HepG2 (cell line): ENCODE measurements around the gene DLX3. TPM values are rescaled to one million over a fixed set of nuclear protein-coding genes. Genes with fewer than 3 reads are reported as not detected.

ENCODE experiments used
- ATAC-seq: fragments of 200-7000 bp; cut with Tn5 transposase; 3 replicates; pipeline ENCODE4 v1.9.1; 2020; ENCODE audit warnings: mild to moderate bottlenecking, moderate library complexity
- BruUV-seq: library from RNA; stranded (reverse); fragments of 400-500 nt; replicated peaks from 2 replicates; lab custom pipeline; 2021; lab: Mats Ljungman, UMichigan
- CTCF ChIA-PET: fragments of 300-600 bp; formaldehyde crosslinking; extraction: SDS; loops from one replicate; lab custom pipeline; 2021; ENCODE audit warnings: low total read pairs, inconsistent platforms, low intra/inter-chr PET ratio; lab: Yijun Ruan, JAX
- POLR2A ChIA-PET: fragments of 350-600 bp; sonication (Branson Sonifier 250); formaldehyde crosslinking; loops from one replicate; lab custom pipeline; 2020; ENCODE audit warnings: antibody characterized with exemption, inconsistent platforms; lab: Yijun Ruan, JAX
- DNase-seq: peaks from one replicate; pipeline ENCODE4 v3.0.0-alpha.2; 2015; ENCODE audit warnings: low spot score
- FAIRE-seq: peaks from 3 replicates; lab custom pipeline; 2011; peaks lifted over from hg19 to GRCh38; lab: Jason Lieb, UNC
- H2AFZ ChIP-seq: one replicate; pipeline ENCODE4 v1.6.1; 2011; ENCODE audit warnings: low read length, inconsistent platforms
- H3K27ac ChIP-seq: fragments of 300-600 bp; 3 replicates; pipeline ENCODE4 v1.8.0; 2011; ENCODE audit warnings: mixed run types, mild to moderate bottlenecking, mixed read lengths, low read length, inconsistent platforms; ENCODE audit not compliant: insufficient read depth; ENCODE audit errors: extremely low read length
- H3K27me3 ChIP-seq, 2 experiments: fragments of 200-600 bp in 1 of 2; 2 replicates in 1 of 2; 3 replicates in 1 of 2; pipeline versions ENCODE4 v1.6.0 to v1.8.0; 2011; ENCODE audit warnings: low read length in 2 of 2, mild to moderate bottlenecking in 2 of 2, moderate library complexity in 2 of 2, inconsistent platforms in 1 of 2; ENCODE audit not compliant: insufficient read depth in 2 of 2, control insufficient read depth in 1 of 2
- H3K36me3 ChIP-seq, 2 experiments: fragments of 200-600 bp in 1 of 2; replicated peaks in 1 of 2; 2 replicates in 1 of 2; 3 replicates in 1 of 2; pipeline versions ENCODE4 v1.5.1 to v1.8.0; 2011; ENCODE audit warnings: low read length in 2 of 2, inconsistent platforms in 1 of 2; ENCODE audit not compliant: insufficient read depth in 2 of 2, control insufficient read depth in 1 of 2
- H3K4me1 ChIP-seq: 2 replicates; pipeline ENCODE4 v1.5.1; 2012; ENCODE audit warnings: low read length, inconsistent platforms; ENCODE audit not compliant: insufficient read depth
- H3K4me2 ChIP-seq: 2 replicates; pipeline ENCODE4 v1.6.0; 2011; ENCODE audit warnings: low read depth, low read length, inconsistent platforms
- H3K4me3 ChIP-seq, 3 experiments: fragments of 200-600 bp in 1 of 3; sonication (generic), shearing (Covaris generic) in 1 of 3; replicated peaks in 1 of 3; 2 replicates each; pipeline ENCODE4 v1.5.1; 2011 to 2016; ENCODE audit warnings: low read length in 3 of 3, inconsistent platforms in 2 of 3, low read depth in 2 of 3, mild to moderate bottlenecking in 2 of 3, control low read depth in 1 of 3, mixed read lengths in 1 of 3; ENCODE audit not compliant: insufficient read depth in 1 of 3
- H3K79me2 ChIP-seq: one replicate; pipeline ENCODE4 v1.6.1; 2011; ENCODE audit warnings: low read length, inconsistent platforms; ENCODE audit not compliant: insufficient read depth
- H3K9ac ChIP-seq: 2 replicates; pipeline ENCODE4 v1.6.0; 2011; ENCODE audit warnings: mild to moderate bottlenecking, low read depth, low read length, inconsistent platforms; ENCODE audit not compliant: insufficient read depth
- H3K9me3 ChIP-seq: 2 replicates; pipeline ENCODE4 v1.5.1; 2012; ENCODE audit warnings: mild to moderate bottlenecking, low read length
- H4K20me1 ChIP-seq: 2 replicates; pipeline ENCODE4 v1.6.0; 2011; ENCODE audit warnings: inconsistent platforms, mild to moderate bottlenecking, low read length, moderate library complexity; ENCODE audit not compliant: insufficient read depth
- CSRNP2 ChIP-seq: sonication (generic); formaldehyde crosslinking; conservative IDR thresholded peaks from 2 replicates; pipeline ENCODE4 v1.8.0; 2022; ENCODE audit warnings: low read depth, missing genetic modification reagents
- ELF4 ChIP-seq: sonication (generic); formaldehyde crosslinking; IDR thresholded peaks from 2 replicates; pipeline ENCODE4 v1.5.0; 2020; ENCODE audit warnings: missing genetic modification reagents, mild to moderate bottlenecking, moderate library complexity, borderline replicate concordance
- EP300 ChIP-seq, 3 experiments: sonication (generic) in 1 of 3; formaldehyde crosslinking in 1 of 3; IDR thresholded peaks; 2 replicates each; pipeline versions ENCODE4 v1.5.1 to v1.6.1; 2011 to 2020; ENCODE audit warnings: low read depth in 2 of 3, low read length in 2 of 3, borderline replicate concordance in 1 of 3, improper control_type of control experiment in 1 of 3, mild to moderate bottlenecking in 1 of 3, missing genetic modification reagents in 1 of 3, moderate library complexity in 1 of 3
- ESRRA ChIP-seq: sonication (generic); formaldehyde crosslinking; IDR thresholded peaks from 2 replicates; pipeline ENCODE4 v1.5.1; 2020; ENCODE audit warnings: mild to moderate bottlenecking, low read depth, missing genetic modification reagents
- FOSL2 ChIP-seq: sonication (generic); formaldehyde crosslinking; IDR thresholded peaks from 2 replicates; pipeline ENCODE4 v1.4.0; 2020; ENCODE audit warnings: missing genetic modification reagents
- PBX3 ChIP-seq: sonication (generic); formaldehyde crosslinking; IDR thresholded peaks from 2 replicates; pipeline ENCODE4 v1.8.1; 2023; ENCODE audit warnings: missing genetic modification reagents, inconsistent platforms, borderline replicate concordance
- PHF5A ChIP-seq: IDR thresholded peaks from one replicate; pipeline ENCODE4 v1.6.1; 2018; ENCODE audit warnings: low read depth, missing genetic modification reagents; ENCODE audit not compliant: unreplicated experiment
- PITX1 ChIP-seq: sonication (generic); formaldehyde crosslinking; IDR thresholded peaks from 2 replicates; pipeline ENCODE4 v1.5.1; 2020; ENCODE audit warnings: mild to moderate bottlenecking, missing genetic modification reagents
- PRMT3 ChIP-seq: sonication (generic); formaldehyde crosslinking; IDR thresholded peaks from 2 replicates; pipeline ENCODE4 v1.8.1; 2022; ENCODE audit warnings: low read depth, mild to moderate bottlenecking, moderate library complexity, missing genetic modification reagents, borderline replicate concordance
- SOX6 ChIP-seq, 2 experiments: fragments of 450-650 bp in 1 of 2; sonication (generic) in 1 of 2; formaldehyde crosslinking in 1 of 2; IDR thresholded peaks; 2 replicates each; pipeline versions ENCODE4 v1.4.0 to v1.6.1; 2017 to 2020; ENCODE audit warnings: antibody characterized with exemption in 1 of 2, mild to moderate bottlenecking in 1 of 2, missing genetic modification reagents in 1 of 2
- TEAD2 ChIP-seq: sonication (generic); formaldehyde crosslinking; IDR thresholded peaks from 2 replicates; pipeline ENCODE4 v1.9.0; 2021; ENCODE audit warnings: missing genetic modification reagents
- ZBED4 ChIP-seq: sonication (generic); formaldehyde crosslinking; IDR thresholded peaks from 2 replicates; pipeline ENCODE4 v1.4.0; 2020; ENCODE audit warnings: missing genetic modification reagents, borderline replicate concordance
- ZBTB14 ChIP-seq: sonication (generic); formaldehyde crosslinking; IDR thresholded peaks from 2 replicates; pipeline ENCODE4 v1.4.0; 2020; ENCODE audit warnings: missing genetic modification reagents
- ZNF225 ChIP-seq: sonication (generic); formaldehyde crosslinking; IDR thresholded peaks from 2 replicates; pipeline ENCODE4 v1.4.0; 2020; ENCODE audit warnings: mild to moderate bottlenecking, missing genetic modification reagents
- ZSCAN22 ChIP-seq: sonication (generic); formaldehyde crosslinking; IDR thresholded peaks from 2 replicates; pipeline ENCODE4 v1.4.0; 2020; ENCODE audit warnings: mild to moderate bottlenecking, missing genetic modification reagents
- WGBS: methylation state at CpG from one replicate; pipeline ENCODE4 v1.1.6; 2017; ENCODE audit warnings: low lambda C conversion rate; 5-methylcytosine and 5-hydroxymethylcytosine counted together
- in situ Hi-C: cut with HindIII; loops from 2 replicates; pipeline ENCODE4 v1.10.0; 2017; ENCODE audit warnings: low pct_unique_long_range_greater_than_20kb; ENCODE audit not compliant: extremely low pct_ligation_motif_present
- intact Hi-C: fragments of 100-400 bp; cut with micrococcal nuclease; formaldehyde crosslinking; loops from one replicate; pipeline ENCODE4 v1.10.0; 2022; ENCODE audit not compliant: unreplicated experiment
- polyA plus RNA-seq, 8 experiments: library from polyadenylated mRNA; depleted of rRNA in 3 of 8; stranded (reverse) in 7 of 8; unstranded in 1 of 8; fragments of >200 nt; fragmentation: Illumina TruSeq in 4 of 8; extraction: Trizol in 4 of 8; gene quantifications; 2 replicates each; pipeline versions ENCODE4 v1.2.1 to v1.2.3, GENCODE V29; 2011 to 2016; ENCODE audit warnings: low read depth in 4 of 8, missing spikeins in 1 of 8, mixed read lengths in 1 of 8; ENCODE audit not compliant: insufficient read depth in 1 of 8
- total RNA-seq, 5 experiments: library from RNA; depleted of rRNA; stranded (reverse); fragments of >200 nt; fragmentation: Illumina TruSeq; extraction: Trizol; gene quantifications; 2 replicates each; pipeline ENCODE4 v1.2.3, GENCODE V29; 2016; ENCODE audit warnings: low read depth in 1 of 5

Gene DLX3
- total and polyA plus RNA-seq, 2 of the 13 experiments (the other 11 are each of a cell fraction or from before 2014, with no cell fraction given) = 0.03 TPM; not detected in 1

GRCh38 chr17:49946964-49947584 is 48.0 kb downstream of the DLX3 start:
- intact Hi-C loops (no loop called here), in situ Hi-C loops (no loop called here)
- H3K27ac ChIP-seq = no peak overlapping the region
- ATAC-seq (peak; percentile 39), DNase-seq (peak; percentile 30), FAIRE-seq (no peak)
- H4K20me1 ChIP-seq = no peaks in the 10 kb centered on the region
- no peaks in the 10 kb centered on the region for H3K9me3 ChIP-seq
- H3K36me3 ChIP-seq = no peaks in the 10 kb centered on the region
- BruUV-seq = no TSS peak
- POLR2A ChIA-PET = no interaction called here
- CTCF ChIA-PET = no interaction called here
- 0% methylated on average over 3 of the region's 11 CpGs for WGBS
- H3K4me1 ChIP-seq = peaks cover 44% of the 10 kb centered on the region
- H3K4me2 ChIP-seq = no peak overlapping the region
- H2AFZ ChIP-seq = no peak overlapping the region
- H3K27me3 ChIP-seq = peaks cover 10 to 67% of the 10 kb centered on the region in 2 experiments; a peak in 4 of 5 replicates
- H3K4me3 ChIP-seq = no peak overlapping the region; a peak in 1 of 6 replicates
- H3K79me2 ChIP-seq = no peaks in the 10 kb centered on the region
- H3K9ac ChIP-seq = no peak overlapping the region
- TF ChIP-seq ESRRA (CRISPR knock-in tag) (no peak), CSRNP2 (CRISPR knock-in tag) (no peak), SOX6 (IDR thresholded peaks at IDR 0.05) (no peak), SOX6 (CRISPR knock-in tag; IDR thresholded peaks at IDR 0.05) (no peak), PBX3 (no peak), ELF4 (CRISPR knock-in tag) (no peak), ZBTB14 (CRISPR knock-in tag) (no peak), PRMT3 (CRISPR knock-in tag) (no peak), PITX1 (CRISPR knock-in tag) (0 out of 2 replicates have a peak, but pooled peaks have one; percentile 27), EP300 (IDR thresholded peaks at IDR 0.05; ENCODE audit: low read depth in 2 of 2, low read length in 2 of 2) (peak in 1 of 2 experiments; percentile 31; a peak in 2 of 4 replicates), EP300 (CRISPR knock-in tag; IDR thresholded peaks at IDR 0.05; ENCODE audit: borderline replicate concordance) (no peak), TEAD2 (CRISPR knock-in tag) (no peak), ZNF225 (no peak), FOSL2 (peak; percentile 78), ZSCAN22 (CRISPR knock-in tag) (peak; percentile 98), PHF5A (no peak), ZBED4 (peak; percentile 73; the same call in 1 of the 2 replicates)
